Measurements from ENCODE around the gene FHIT. TPM values are rescaled to one million over a fixed set of nuclear protein-coding genes. Genes with fewer than 3 reads are reported as not detected.

FHIT gene
- total and polyA plus RNA-seq, 2 donors from 2014 or later, result 20.2 to 61.2 TPM

GRCh38 chr3:61264281-61264680 is 13.0 kb upstream of the FHIT start:
- Histone ChIP-seq H3K36me3 (ENCODE audit: control insufficient read depth in 2 of 3, insufficient read depth in 3 of 3, low read length in 3 of 3) (no peaks in the 10 kb centered on the region), H3K27ac (ENCODE audit: low read depth in 2 of 2, low read length in 2 of 2) (no peak overlapping the region), H3K9me3 (ENCODE audit: control insufficient read depth in 2 of 3, insufficient read depth in 1 of 3, low read length in 3 of 3) (no peaks in the 10 kb centered on the region), H3K9ac (ENCODE audit: low read length in 3 of 3) (no peak overlapping the region), H3K4me3 (ENCODE audit: low read length in 3 of 3) (no peak overlapping the region), H3K27me3 (ENCODE audit: control insufficient read depth, insufficient read depth, low read length) (no peaks in the 10 kb centered on the region), H3K4me1 (ENCODE audit: control insufficient read depth in 2 of 3, insufficient read depth in 2 of 3, low read depth in 1 of 3, low read length in 3 of 3) (no peaks in the 10 kb centered on the region)
- intact Hi-C loops (cut with DNase I), result no loop called here
- no peak for DNase-seq
- FAIRE-seq, result no peak
- no peak for TF ChIP-seq CTCF (IDR thresholded peaks at IDR 0.05; ENCODE audit: borderline replicate concordance, extremely low read depth, insufficient read depth)

GRCh38 chr3:61257148-61257547 is 5.9 kb upstream of the FHIT start:
- no peak overlapping the region for H3K4me3 ChIP-seq (ENCODE audit: low read length in 3 of 3)
- H3K9me3 ChIP-seq (ENCODE audit: control insufficient read depth in 2 of 3, insufficient read depth in 1 of 3, low read length in 3 of 3), result no peaks in the 10 kb centered on the region
- H3K4me1 ChIP-seq (ENCODE audit: control insufficient read depth in 2 of 3, insufficient read depth in 2 of 3, low read depth in 1 of 3, low read length in 3 of 3), result peaks cover 0 to 3% (median under 1%) of the 10 kb centered on the region in 3 donors
- no peaks in the 10 kb centered on the region for H3K27me3 ChIP-seq (ENCODE audit: control insufficient read depth, insufficient read depth, low read length)
- FAIRE-seq (no peak), DNase-seq (no peak)
- no peak for TF ChIP-seq CTCF (IDR thresholded peaks at IDR 0.05; ENCODE audit: borderline replicate concordance, extremely low read depth, insufficient read depth)
- H3K9ac ChIP-seq (ENCODE audit: low read length in 3 of 3), result no peak overlapping the region
- H3K36me3 ChIP-seq (ENCODE audit: control insufficient read depth in 2 of 3, insufficient read depth in 3 of 3, low read length in 3 of 3), result no peaks in the 10 kb centered on the region
- intact Hi-C loops (cut with DNase I), result no loop called here
- no peak overlapping the region for H3K27ac ChIP-seq (ENCODE audit: low read depth in 2 of 2, low read length in 2 of 2)

- no peak overlapping the region for H3K4me3 ChIP-seq (ENCODE audit: low read length in 3 of 3)
- intact Hi-C loops (cut with DNase I), result no loop called here
- H3K36me3 ChIP-seq (ENCODE audit: control insufficient read depth in 2 of 3, insufficient read depth in 3 of 3, low read length in 3 of 3), result no peaks in the 10 kb centered on the region
- no peaks in the 10 kb centered on the region for H3K27me3 ChIP-seq (ENCODE audit: control insufficient read depth, insufficient read depth, low read length)
- no peak for TF ChIP-seq CTCF (IDR thresholded peaks at IDR 0.05; ENCODE audit: borderline replicate concordance, extremely low read depth, insufficient read depth)
- FAIRE-seq, result no peak
- no peaks in the 10 kb centered on the region for H3K9me3 ChIP-seq (ENCODE audit: control insufficient read depth in 2 of 3, insufficient read depth in 1 of 3, low read length in 3 of 3)
- no peak overlapping the region for H3K27ac ChIP-seq (ENCODE audit: low read depth in 2 of 2, low read length in 2 of 2)
- H3K9ac ChIP-seq (ENCODE audit: low read length in 3 of 3), result no peak overlapping the region
- peaks cover 0 to 10% (median 7%) of the 10 kb centered on the region in 3 donors for H3K4me1 ChIP-seq (ENCODE audit: control insufficient read depth in 2 of 3, insufficient read depth in 2 of 3, low read depth in 1 of 3, low read length in 3 of 3)
- no peak for DNase-seq
Measured at GRCh38 chr3:61253756-61254155, 2.5 kb upstream of the FHIT start.

- no peak overlapping the region for H3K27ac ChIP-seq (ENCODE audit: low read depth in 2 of 2, low read length in 2 of 2)
- H3K4me3 ChIP-seq (ENCODE audit: low read length in 3 of 3), result no peak overlapping the region
- no peak for FAIRE-seq
Measured at GRCh38 chr3:61252836-61253235, 1.6 kb upstream of the FHIT start.

More at GRCh38 chr3:61252836-61253235, 1.6 kb upstream of the FHIT start:
- Histone ChIP-seq H3K9me3 (ENCODE audit: control insufficient read depth in 2 of 3, insufficient read depth in 1 of 3, low read length in 3 of 3) (no peaks in the 10 kb centered on the region), H3K27me3 (ENCODE audit: control insufficient read depth, insufficient read depth, low read length) (no peaks in the 10 kb centered on the region), H3K9ac (ENCODE audit: low read length in 3 of 3) (no peak overlapping the region), H3K4me1 (ENCODE audit: control insufficient read depth in 2 of 3, insufficient read depth in 2 of 3, low read depth in 1 of 3, low read length in 3 of 3) (peaks cover 0 to 14% (median 7%) of the 10 kb centered on the region in 3 donors), H3K36me3 (ENCODE audit: control insufficient read depth in 2 of 3, insufficient read depth in 3 of 3, low read length in 3 of 3) (no peaks in the 10 kb centered on the region)
- intact Hi-C loops (cut with DNase I), result no loop called here
- TF ChIP-seq CTCF (IDR thresholded peaks at IDR 0.05; ENCODE audit: borderline replicate concordance, extremely low read depth, insufficient read depth), result no peak
- no peak for DNase-seq

Measured in kidney (tissue), 14 donors.